HepG2 (cell line): Measurements from ENCODE around the gene SGMS1. TPM values are rescaled to one million over a fixed set of nuclear protein-coding genes. Genes with fewer than 3 reads are reported as not detected.

Experiments used
- ATAC-seq: fragments of 200-7000 bp; cut with Tn5 transposase; 3 replicates; pipeline ENCODE4 v1.9.1; 2020; ENCODE audit warnings: mild to moderate bottlenecking, moderate library complexity
- BruUV-seq: library from RNA; stranded (reverse); fragments of 400-500 nt; replicated peaks from 2 replicates; lab custom pipeline; 2021; lab: Mats Ljungman, UMichigan
- CTCF ChIA-PET: fragments of 300-600 bp; formaldehyde crosslinking; extraction: SDS; loops from one replicate; lab custom pipeline; 2021; ENCODE audit warnings: low total read pairs, inconsistent platforms, low intra/inter-chr PET ratio; lab: Yijun Ruan, JAX
- POLR2A ChIA-PET: fragments of 350-600 bp; sonication (Branson Sonifier 250); formaldehyde crosslinking; loops from one replicate; lab custom pipeline; 2020; ENCODE audit warnings: antibody characterized with exemption, inconsistent platforms; lab: Yijun Ruan, JAX
- DNase-seq: peaks from one replicate; pipeline ENCODE4 v3.0.0-alpha.2; 2015; ENCODE audit warnings: low spot score
- FAIRE-seq: peaks from 3 replicates; lab custom pipeline; 2011; peaks lifted over from hg19 to GRCh38; lab: Jason Lieb, UNC
- H2AFZ ChIP-seq: one replicate; pipeline ENCODE4 v1.6.1; 2011; ENCODE audit warnings: low read length, inconsistent platforms
- H3K27ac ChIP-seq: fragments of 300-600 bp; 3 replicates; pipeline ENCODE4 v1.8.0; 2011; ENCODE audit warnings: mixed run types, mild to moderate bottlenecking, mixed read lengths, low read length, inconsistent platforms; ENCODE audit not compliant: insufficient read depth; ENCODE audit errors: extremely low read length
- H3K27me3 ChIP-seq, 2 experiments: fragments of 200-600 bp in 1 of 2; 2 replicates in 1 of 2; 3 replicates in 1 of 2; pipeline versions ENCODE4 v1.6.0 to v1.8.0; 2011; ENCODE audit warnings: low read length in 2 of 2, mild to moderate bottlenecking in 2 of 2, moderate library complexity in 2 of 2, inconsistent platforms in 1 of 2; ENCODE audit not compliant: insufficient read depth in 2 of 2, control insufficient read depth in 1 of 2
- H3K36me3 ChIP-seq, 2 experiments: fragments of 200-600 bp in 1 of 2; replicated peaks in 1 of 2; 2 replicates in 1 of 2; 3 replicates in 1 of 2; pipeline versions ENCODE4 v1.5.1 to v1.8.0; 2011; ENCODE audit warnings: low read length in 2 of 2, inconsistent platforms in 1 of 2; ENCODE audit not compliant: insufficient read depth in 2 of 2, control insufficient read depth in 1 of 2
- H3K4me1 ChIP-seq: 2 replicates; pipeline ENCODE4 v1.5.1; 2012; ENCODE audit warnings: low read length, inconsistent platforms; ENCODE audit not compliant: insufficient read depth
- H3K4me2 ChIP-seq: 2 replicates; pipeline ENCODE4 v1.6.0; 2011; ENCODE audit warnings: low read depth, low read length, inconsistent platforms
- H3K4me3 ChIP-seq, 3 experiments: fragments of 200-600 bp in 1 of 3; sonication (generic), shearing (Covaris generic) in 1 of 3; replicated peaks in 1 of 3; 2 replicates each; pipeline ENCODE4 v1.5.1; 2011 to 2016; ENCODE audit warnings: low read length in 3 of 3, inconsistent platforms in 2 of 3, low read depth in 2 of 3, mild to moderate bottlenecking in 2 of 3, control low read depth in 1 of 3, mixed read lengths in 1 of 3; ENCODE audit not compliant: insufficient read depth in 1 of 3
- H3K79me2 ChIP-seq: one replicate; pipeline ENCODE4 v1.6.1; 2011; ENCODE audit warnings: low read length, inconsistent platforms; ENCODE audit not compliant: insufficient read depth
- H3K9ac ChIP-seq: 2 replicates; pipeline ENCODE4 v1.6.0; 2011; ENCODE audit warnings: mild to moderate bottlenecking, low read depth, low read length, inconsistent platforms; ENCODE audit not compliant: insufficient read depth
- H3K9me3 ChIP-seq: 2 replicates; pipeline ENCODE4 v1.5.1; 2012; ENCODE audit warnings: mild to moderate bottlenecking, low read length
- H4K20me1 ChIP-seq: 2 replicates; pipeline ENCODE4 v1.6.0; 2011; ENCODE audit warnings: inconsistent platforms, mild to moderate bottlenecking, low read length, moderate library complexity; ENCODE audit not compliant: insufficient read depth
- FOSL1 ChIP-seq: sonication (generic); formaldehyde crosslinking; IDR thresholded peaks from 2 replicates; pipeline ENCODE4 v1.9.0; 2021; ENCODE audit warnings: missing genetic modification reagents, borderline replicate concordance
- JUND ChIP-seq: sonication (generic); formaldehyde crosslinking; IDR thresholded peaks from 2 replicates; pipeline ENCODE4 v1.8.0; 2022; ENCODE audit warnings: mild to moderate bottlenecking, missing genetic modification reagents
- RAD21 ChIP-seq: fragments of 450-650 bp; formaldehyde crosslinking; IDR thresholded peaks from 2 replicates; pipeline ENCODE4 v1.5.0; 2020; ENCODE audit warnings: mild to moderate bottlenecking
- SCMH1 ChIP-seq: sonication (generic); formaldehyde crosslinking; IDR thresholded peaks from 2 replicates; pipeline ENCODE4 v1.9.0; 2021; ENCODE audit warnings: missing genetic modification reagents, mild to moderate bottlenecking, borderline replicate concordance
- SIX4 ChIP-seq: sonication (generic); formaldehyde crosslinking; IDR thresholded peaks from 2 replicates; pipeline ENCODE4 v1.4.0; 2020; ENCODE audit warnings: missing genetic modification reagents
- SKI ChIP-seq: fragments of 450-650 bp; IDR thresholded peaks from one replicate; pipeline ENCODE4 v1.6.1; 2018; ENCODE audit warnings: mild to moderate bottlenecking; ENCODE audit not compliant: partially characterized antibody
- SMC3 ChIP-seq: IDR thresholded peaks from 2 replicates; pipeline ENCODE4 v1.6.1; 2011; ENCODE audit warnings: low read length, improper control_type of control experiment
- SOX6 ChIP-seq, 2 experiments: fragments of 450-650 bp in 1 of 2; sonication (generic) in 1 of 2; formaldehyde crosslinking in 1 of 2; IDR thresholded peaks; 2 replicates each; pipeline versions ENCODE4 v1.4.0 to v1.6.1; 2017 to 2020; ENCODE audit warnings: antibody characterized with exemption in 1 of 2, mild to moderate bottlenecking in 1 of 2, missing genetic modification reagents in 1 of 2
- ZNF274 ChIP-seq: sonication (generic); formaldehyde crosslinking; IDR thresholded peaks from 2 replicates; pipeline ENCODE4 v1.5.1; 2020; ENCODE audit warnings: mild to moderate bottlenecking, missing genetic modification reagents
- ZNF598 ChIP-seq: sonication (generic); formaldehyde crosslinking; IDR thresholded peaks from 2 replicates; pipeline ENCODE4 v1.5.1; 2020; ENCODE audit warnings: mild to moderate bottlenecking, missing genetic modification reagents, borderline replicate concordance
- WGBS: methylation state at CpG from one replicate; pipeline ENCODE4 v1.1.6; 2017; ENCODE audit warnings: low lambda C conversion rate; 5-methylcytosine and 5-hydroxymethylcytosine counted together
- in situ Hi-C: cut with HindIII; loops from 2 replicates; pipeline ENCODE4 v1.10.0; 2017; ENCODE audit warnings: low pct_unique_long_range_greater_than_20kb; ENCODE audit not compliant: extremely low pct_ligation_motif_present
- intact Hi-C: fragments of 100-400 bp; cut with micrococcal nuclease; formaldehyde crosslinking; loops from one replicate; pipeline ENCODE4 v1.10.0; 2022; ENCODE audit not compliant: unreplicated experiment
- polyA plus RNA-seq, 8 experiments: library from polyadenylated mRNA; depleted of rRNA in 3 of 8; stranded (reverse) in 7 of 8; unstranded in 1 of 8; fragments of >200 nt; fragmentation: Illumina TruSeq in 4 of 8; extraction: Trizol in 4 of 8; gene quantifications; 2 replicates each; pipeline versions ENCODE4 v1.2.1 to v1.2.3, GENCODE V29; 2011 to 2016; ENCODE audit warnings: low read depth in 4 of 8, missing spikeins in 1 of 8, mixed read lengths in 1 of 8; ENCODE audit not compliant: insufficient read depth in 1 of 8
- total RNA-seq, 5 experiments: library from RNA; depleted of rRNA; stranded (reverse); fragments of >200 nt; fragmentation: Illumina TruSeq; extraction: Trizol; gene quantifications; 2 replicates each; pipeline ENCODE4 v1.2.3, GENCODE V29; 2016; ENCODE audit warnings: low read depth in 1 of 5
- TF ChIP-seq, protein P1 (sequence below): IDR thresholded peaks from 2 replicates; pipeline ENCODE4 v1.6.1; 2016; ENCODE audit warnings: missing genetic modification reagents, missing compliant biosample characterization
- TF ChIP-seq, protein P2 (sequence below): IDR thresholded peaks from 2 replicates; pipeline ENCODE4 v1.6.1; 2016; ENCODE audit warnings: mild to moderate bottlenecking
- TF ChIP-seq, protein P3 (sequence below): sonication (generic); formaldehyde crosslinking; IDR thresholded peaks from 2 replicates; pipeline ENCODE4 v1.5.1; 2020; ENCODE audit warnings: mild to moderate bottlenecking, missing genetic modification reagents, moderate library complexity
- TF ChIP-seq, protein P4 (sequence below): IDR thresholded peaks from 2 replicates; pipeline ENCODE4 v1.6.1; 2016; ENCODE audit warnings: low read depth, borderline replicate concordance
- TF ChIP-seq, protein P5 (sequence below): sonication (generic); formaldehyde crosslinking; IDR thresholded peaks from 2 replicates; pipeline ENCODE4 v1.5.0; 2020; ENCODE audit warnings: mild to moderate bottlenecking, missing genetic modification reagents, moderate library complexity

SGMS1 gene
- total and polyA plus RNA-seq, 2 of the 13 experiments (the other 11 are each of a cell fraction or from before 2014, with no cell fraction given) = 6.5 to 15.1 TPM

DNA sequence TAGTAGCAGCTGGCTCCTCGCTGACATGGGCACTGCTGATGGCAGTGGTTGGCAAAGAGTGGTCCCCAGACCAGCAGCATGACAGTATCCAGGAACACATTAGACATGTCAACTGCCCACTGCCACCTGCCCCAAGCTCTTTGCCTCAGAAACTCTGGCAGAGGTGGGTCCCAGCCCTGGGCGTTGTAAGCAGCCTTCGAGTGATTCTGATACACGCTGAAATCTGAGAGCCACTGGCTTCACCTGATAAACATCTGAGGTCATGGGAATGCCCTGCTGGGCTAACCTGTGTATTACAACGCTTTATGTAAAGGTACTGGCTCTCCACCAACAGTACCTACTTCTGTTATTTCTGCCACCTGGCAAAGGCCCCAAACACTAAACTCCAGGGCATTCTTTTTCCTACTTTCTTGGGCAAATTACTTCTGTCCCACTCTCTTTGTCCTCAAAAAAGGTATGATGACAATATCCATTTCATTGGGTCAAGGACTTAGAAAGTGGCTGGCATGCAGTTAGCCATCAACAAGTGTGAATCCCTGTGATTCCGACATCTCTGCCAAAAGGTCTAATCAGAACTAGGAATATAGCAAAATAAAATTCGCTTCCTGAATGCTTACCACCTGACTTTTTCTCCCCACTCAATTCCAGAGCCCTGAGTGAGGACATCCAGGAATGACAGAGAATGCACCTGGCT lies 9.2 kb downstream of the SGMS1 start:
- intact Hi-C loops = no loop called here
- FAIRE-seq (peak; percentile 77), ATAC-seq (peak; percentile 92), DNase-seq (peak; percentile 53)
- Histone ChIP-seq H3K4me3 (no peak overlapping the region), H3K4me2 (no peak overlapping the region), H4K20me1 (peaks cover 5% of the 10 kb centered on the region), H3K27ac (no peak overlapping the region), H3K9ac (no peak overlapping the region), H3K79me2 (peaks cover 46% of the 10 kb centered on the region), H2AFZ (no peak overlapping the region), H3K9me3 (no peaks in the 10 kb centered on the region), H3K27me3 (no peaks in the 10 kb centered on the region), H3K36me3 (0 out of 5 replicates have a peak, but pooled peaks cover 0 to 2% of the 10 kb centered on the region in 2 experiments), H3K4me1 (peaks cover 26% of the 10 kb centered on the region)
- CTCF ChIA-PET = interaction anchor here (1.4 kb wide), 1 partner anchor 53 kb away, joined by 9 read pairs; no protein-coding TSS in a partner anchor
- no TSS peak for BruUV-seq
- in situ Hi-C loops = no loop called here
- POLR2A ChIA-PET = no interaction called here
- WGBS = 58% methylated on average over 7 of the region's 7 CpGs
- TF ChIP-seq, protein P1, sequence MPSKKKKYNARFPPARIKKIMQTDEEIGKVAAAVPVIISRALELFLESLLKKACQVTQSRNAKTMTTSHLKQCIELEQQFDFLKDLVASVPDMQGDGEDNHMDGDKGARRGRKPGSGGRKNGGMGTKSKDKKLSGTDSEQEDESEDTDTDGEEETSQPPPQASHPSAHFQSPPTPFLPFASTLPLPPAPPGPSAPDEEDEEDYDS = no peak
- TF ChIP-seq SMC3 (peak; percentile 48; the same call in 1 of the 2 replicates), SIX4 (peak; percentile 26; the same call in 1 of the 2 replicates), FOSL1 (CRISPR knock-in tag) (no peak), SKI (no peak), RAD21 (CRISPR knock-in tag) (peak; percentile 33; the same call in 1 of the 2 replicates), SOX6 (IDR thresholded peaks at IDR 0.05) (no peak), SOX6 (CRISPR knock-in tag; IDR thresholded peaks at IDR 0.05) (0 out of 2 replicates have a peak, but pooled peaks have one; percentile 10), ZNF274 (no peak), JUND (no peak), SCMH1 (CRISPR knock-in tag) (no peak), ZNF598 (no peak)
- TF ChIP-seq, protein P2, sequence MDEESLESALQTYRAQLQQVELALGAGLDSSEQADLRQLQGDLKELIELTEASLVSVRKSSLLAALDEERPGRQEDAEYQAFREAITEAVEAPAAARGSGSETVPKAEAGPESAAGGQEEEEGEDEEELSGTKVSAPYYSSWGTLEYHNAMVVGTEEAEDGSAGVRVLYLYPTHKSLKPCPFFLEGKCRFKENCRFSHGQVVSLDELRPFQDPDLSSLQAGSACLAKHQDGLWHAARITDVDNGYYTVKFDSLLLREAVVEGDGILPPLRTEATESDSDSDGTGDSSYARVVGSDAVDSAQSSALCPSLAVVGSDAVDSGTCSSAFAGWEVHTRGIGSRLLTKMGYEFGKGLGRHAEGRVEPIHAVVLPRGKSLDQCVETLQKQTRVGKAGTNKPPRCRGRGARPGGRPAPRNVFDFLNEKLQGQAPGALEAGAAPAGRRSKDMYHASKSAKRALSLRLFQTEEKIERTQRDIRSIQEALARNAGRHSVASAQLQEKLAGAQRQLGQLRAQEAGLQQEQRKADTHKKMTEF (CRISPR knock-in tag) = no peak
- TF ChIP-seq, protein P3, sequence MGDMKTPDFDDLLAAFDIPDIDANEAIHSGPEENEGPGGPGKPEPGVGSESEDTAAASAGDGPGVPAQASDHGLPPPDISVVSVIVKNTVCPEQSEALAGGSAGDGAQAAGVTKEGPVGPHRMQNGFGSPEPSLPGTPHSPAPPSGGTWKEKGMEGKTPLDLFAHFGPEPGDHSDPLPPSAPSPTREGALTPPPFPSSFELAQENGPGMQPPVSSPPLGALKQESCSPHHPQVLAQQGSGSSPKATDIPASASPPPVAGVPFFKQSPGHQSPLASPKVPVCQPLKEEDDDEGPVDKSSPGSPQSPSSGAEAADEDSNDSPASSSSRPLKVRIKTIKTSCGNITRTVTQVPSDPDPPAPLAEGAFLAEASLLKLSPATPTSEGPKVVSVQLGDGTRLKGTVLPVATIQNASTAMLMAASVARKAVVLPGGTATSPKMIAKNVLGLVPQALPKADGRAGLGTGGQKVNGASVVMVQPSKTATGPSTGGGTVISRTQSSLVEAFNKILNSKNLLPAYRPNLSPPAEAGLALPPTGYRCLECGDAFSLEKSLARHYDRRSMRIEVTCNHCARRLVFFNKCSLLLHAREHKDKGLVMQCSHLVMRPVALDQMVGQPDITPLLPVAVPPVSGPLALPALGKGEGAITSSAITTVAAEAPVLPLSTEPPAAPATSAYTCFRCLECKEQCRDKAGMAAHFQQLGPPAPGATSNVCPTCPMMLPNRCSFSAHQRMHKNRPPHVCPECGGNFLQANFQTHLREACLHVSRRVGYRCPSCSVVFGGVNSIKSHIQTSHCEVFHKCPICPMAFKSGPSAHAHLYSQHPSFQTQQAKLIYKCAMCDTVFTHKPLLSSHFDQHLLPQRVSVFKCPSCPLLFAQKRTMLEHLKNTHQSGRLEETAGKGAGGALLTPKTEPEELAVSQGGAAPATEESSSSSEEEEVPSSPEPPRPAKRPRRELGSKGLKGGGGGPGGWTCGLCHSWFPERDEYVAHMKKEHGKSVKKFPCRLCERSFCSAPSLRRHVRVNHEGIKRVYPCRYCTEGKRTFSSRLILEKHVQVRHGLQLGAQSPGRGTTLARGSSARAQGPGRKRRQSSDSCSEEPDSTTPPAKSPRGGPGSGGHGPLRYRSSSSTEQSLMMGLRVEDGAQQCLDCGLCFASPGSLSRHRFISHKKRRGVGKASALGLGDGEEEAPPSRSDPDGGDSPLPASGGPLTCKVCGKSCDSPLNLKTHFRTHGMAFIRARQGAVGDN (CRISPR knock-in tag) = 0 out of 2 replicates have a peak, but pooled peaks have one; percentile 28
- TF ChIP-seq, protein P4, sequence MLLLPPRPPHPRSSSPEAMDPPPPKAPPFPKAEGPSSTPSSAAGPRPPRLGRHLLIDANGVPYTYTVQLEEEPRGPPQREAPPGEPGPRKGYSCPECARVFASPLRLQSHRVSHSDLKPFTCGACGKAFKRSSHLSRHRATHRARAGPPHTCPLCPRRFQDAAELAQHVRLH (CRISPR knock-in tag) = no peak
- TF ChIP-seq, protein P5, sequence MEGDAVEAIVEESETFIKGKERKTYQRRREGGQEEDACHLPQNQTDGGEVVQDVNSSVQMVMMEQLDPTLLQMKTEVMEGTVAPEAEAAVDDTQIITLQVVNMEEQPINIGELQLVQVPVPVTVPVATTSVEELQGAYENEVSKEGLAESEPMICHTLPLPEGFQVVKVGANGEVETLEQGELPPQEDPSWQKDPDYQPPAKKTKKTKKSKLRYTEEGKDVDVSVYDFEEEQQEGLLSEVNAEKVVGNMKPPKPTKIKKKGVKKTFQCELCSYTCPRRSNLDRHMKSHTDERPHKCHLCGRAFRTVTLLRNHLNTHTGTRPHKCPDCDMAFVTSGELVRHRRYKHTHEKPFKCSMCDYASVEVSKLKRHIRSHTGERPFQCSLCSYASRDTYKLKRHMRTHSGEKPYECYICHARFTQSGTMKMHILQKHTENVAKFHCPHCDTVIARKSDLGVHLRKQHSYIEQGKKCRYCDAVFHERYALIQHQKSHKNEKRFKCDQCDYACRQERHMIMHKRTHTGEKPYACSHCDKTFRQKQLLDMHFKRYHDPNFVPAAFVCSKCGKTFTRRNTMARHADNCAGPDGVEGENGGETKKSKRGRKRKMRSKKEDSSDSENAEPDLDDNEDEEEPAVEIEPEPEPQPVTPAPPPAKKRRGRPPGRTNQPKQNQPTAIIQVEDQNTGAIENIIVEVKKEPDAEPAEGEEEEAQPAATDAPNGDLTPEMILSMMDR (CRISPR knock-in tag) = peak; percentile 34
